Measurements from ENCODE around the gene CDC42BPB.

DNA sequence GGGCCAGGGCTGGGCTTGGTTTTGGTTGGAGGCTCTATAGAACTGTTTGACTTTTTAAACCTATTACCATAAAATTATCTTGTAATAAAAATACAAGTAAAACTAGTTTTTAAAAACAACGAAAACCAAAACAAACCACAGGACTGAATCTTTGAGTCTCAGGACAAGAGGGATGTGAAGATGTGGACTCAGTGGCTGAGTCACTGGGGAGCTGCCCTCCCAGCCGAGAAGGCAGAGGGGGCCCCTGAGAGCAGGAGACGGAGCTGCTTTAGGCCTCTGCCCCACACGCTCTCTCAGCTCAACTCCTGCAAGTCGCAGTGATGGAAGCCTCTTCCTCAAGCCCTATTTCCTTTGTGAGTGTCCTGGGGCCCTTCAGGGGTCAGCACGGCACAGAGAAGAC, 59.0 kb downstream of the CDC42BPB start:
- TF ChIP-seq, protein P1, sequence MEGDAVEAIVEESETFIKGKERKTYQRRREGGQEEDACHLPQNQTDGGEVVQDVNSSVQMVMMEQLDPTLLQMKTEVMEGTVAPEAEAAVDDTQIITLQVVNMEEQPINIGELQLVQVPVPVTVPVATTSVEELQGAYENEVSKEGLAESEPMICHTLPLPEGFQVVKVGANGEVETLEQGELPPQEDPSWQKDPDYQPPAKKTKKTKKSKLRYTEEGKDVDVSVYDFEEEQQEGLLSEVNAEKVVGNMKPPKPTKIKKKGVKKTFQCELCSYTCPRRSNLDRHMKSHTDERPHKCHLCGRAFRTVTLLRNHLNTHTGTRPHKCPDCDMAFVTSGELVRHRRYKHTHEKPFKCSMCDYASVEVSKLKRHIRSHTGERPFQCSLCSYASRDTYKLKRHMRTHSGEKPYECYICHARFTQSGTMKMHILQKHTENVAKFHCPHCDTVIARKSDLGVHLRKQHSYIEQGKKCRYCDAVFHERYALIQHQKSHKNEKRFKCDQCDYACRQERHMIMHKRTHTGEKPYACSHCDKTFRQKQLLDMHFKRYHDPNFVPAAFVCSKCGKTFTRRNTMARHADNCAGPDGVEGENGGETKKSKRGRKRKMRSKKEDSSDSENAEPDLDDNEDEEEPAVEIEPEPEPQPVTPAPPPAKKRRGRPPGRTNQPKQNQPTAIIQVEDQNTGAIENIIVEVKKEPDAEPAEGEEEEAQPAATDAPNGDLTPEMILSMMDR (IDR thresholded peaks at IDR 0.05): no peak
- no peak for TF ChIP-seq POLR2A (IDR thresholded peaks at IDR 0.05)
